Pulmonary artery endothelial cell (primary cell): ENCODE results near the gene ELAVL2. TPM values are rescaled to one million over a fixed set of nuclear protein-coding genes. Genes with fewer than 3 reads are reported as not detected.

Experiments used
- DNase-seq: peaks from one replicate; pipeline ENCODE4 v3.0.0-alpha.2; 2011; ENCODE audit warnings: low read depth, low spot score
- total RNA-seq: library from RNA; depleted of rRNA; stranded (reverse); fragments of >200 nt; gene quantifications from 2 replicates; pipeline ENCODE4 v1.2.3, GENCODE V29; 2014

Gene ELAVL2
- total RNA-seq, 1 donor from 2014 or later = 0.07 TPM

GRCh38 chr9:23663125-23663524 lies 162.9 kb downstream of the ELAVL2 start:
- DNase-seq = no peak

GRCh38 chr9:23662320-23662719 lies 163.7 kb downstream of the ELAVL2 start:
- DNase-seq = no peak

- no peak for DNase-seq
Measured at GRCh38 chr9:23659346-23660006, 166.6 kb downstream of the ELAVL2 start.

GRCh38 chr9:23658376-23659258 lies 167.4 kb downstream of the ELAVL2 start:
- DNase-seq = no peak

GRCh38 chr9:23651051-23651450 lies 175.0 kb downstream of the ELAVL2 start:
- no peak for DNase-seq

GRCh38 chr9:23648651-23649050 lies 177.4 kb downstream of the ELAVL2 start:
- DNase-seq = no peak

- no peak for DNase-seq
Measured at GRCh38 chr9:23644896-23645295, 181.1 kb downstream of the ELAVL2 start.

GRCh38 chr9:23644326-23644725 lies 181.7 kb downstream of the ELAVL2 start:
- DNase-seq = no peak

- no peak for DNase-seq
Measured at GRCh38 chr9:23643656-23644258, 182.3 kb downstream of the ELAVL2 start.
